Left kidney (tissue), 2 donors: Measurements from ENCODE around the gene PYGO1. TPM values are rescaled to one million over a fixed set of nuclear protein-coding genes. Genes with fewer than 3 reads are reported as not detected.
"Not testable (repeated sequence)": the region's sequence is repeated elsewhere in the genome, so short reads cannot be mapped to it uniquely, and the experiment has no call there.

ENCODE experiments used
- DNase-seq: peaks from one replicate; pipeline ENCODE4 v3.0.0-alpha.2; 2013
- polyA plus RNA-seq: library from polyadenylated mRNA; unstranded; fragments of 120-200 nt; gene quantifications from one replicate; pipeline ENCODE4 v1.2.1, GENCODE V29; 2013; ENCODE audit not compliant: insufficient read length

The PYGO1 gene
- polyA plus RNA-seq, 1 donor = 20.9 TPM

DNA sequence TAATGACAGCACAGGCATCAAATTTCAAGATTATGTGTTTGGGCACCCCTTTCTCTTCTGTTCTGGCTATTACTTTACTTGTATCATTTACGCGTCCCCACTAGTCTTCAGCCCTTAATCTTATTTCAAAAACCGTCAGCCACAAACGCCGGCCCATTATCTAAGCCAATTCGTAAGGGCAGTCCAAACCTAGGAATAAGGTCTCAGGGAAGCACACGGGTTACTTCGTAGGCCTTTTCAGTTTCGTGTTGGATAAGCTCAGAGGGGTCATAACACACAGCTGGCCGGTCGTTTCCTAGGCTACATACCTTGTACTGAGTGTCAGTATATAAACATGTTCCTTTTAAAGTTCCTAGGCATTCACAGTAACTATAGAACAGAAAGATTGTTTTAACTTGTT is 75.0 kb downstream of the PYGO1 start:
- DNase-seq = no peak

GRCh38 chr15:55507567-55507966 is 80.6 kb downstream of the PYGO1 start:
- no peak for DNase-seq

GRCh38 chr15:55505407-55505806 is 82.7 kb downstream of the PYGO1 start:
- not testable (repeated sequence) for DNase-seq

DNA sequence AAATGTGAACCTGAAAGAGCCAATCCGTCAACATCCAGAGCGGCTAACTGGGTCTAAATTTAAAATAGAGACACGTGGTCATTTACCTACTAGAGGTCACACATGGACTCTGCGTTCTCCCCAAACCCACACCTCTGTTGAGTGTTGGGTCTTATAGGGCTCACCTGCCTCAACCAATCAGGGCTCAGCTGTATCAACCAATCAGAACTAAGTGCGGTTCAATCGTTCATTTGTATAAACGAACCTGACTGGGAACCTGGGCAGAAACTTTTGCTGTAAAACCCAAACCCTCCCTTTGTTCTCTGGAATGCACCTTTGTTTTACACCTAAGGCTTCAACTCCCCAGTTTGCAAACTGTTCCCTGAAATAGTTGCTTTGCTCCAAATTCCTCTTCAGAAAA is 89.0 kb downstream of the PYGO1 start:
- DNase-seq = no peak

- DNase-seq = peak; percentile 76
Observed at GRCh38 chr15:55498109-55498938, 89.8 kb downstream of the PYGO1 start.

DNA sequence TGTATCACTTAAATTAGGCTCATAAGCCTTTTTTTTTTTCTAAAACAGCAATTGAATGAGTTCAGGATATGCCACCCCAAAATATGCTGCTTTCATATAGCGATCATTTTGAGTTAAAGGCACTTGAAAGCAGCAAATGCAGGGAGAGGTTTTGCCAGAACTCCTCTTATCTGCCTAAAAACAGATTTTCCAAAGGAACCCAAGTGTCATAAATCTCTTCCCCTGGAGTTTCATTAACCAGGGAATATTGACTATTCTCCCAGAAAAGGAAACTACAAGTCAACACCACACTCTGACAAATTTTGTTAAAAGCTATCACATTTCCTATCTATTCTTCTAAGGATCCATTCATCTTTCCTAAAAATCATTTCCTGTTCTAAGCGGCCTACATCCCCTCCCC is 91.4 kb downstream of the PYGO1 start:
- DNase-seq = no peak

DNA sequence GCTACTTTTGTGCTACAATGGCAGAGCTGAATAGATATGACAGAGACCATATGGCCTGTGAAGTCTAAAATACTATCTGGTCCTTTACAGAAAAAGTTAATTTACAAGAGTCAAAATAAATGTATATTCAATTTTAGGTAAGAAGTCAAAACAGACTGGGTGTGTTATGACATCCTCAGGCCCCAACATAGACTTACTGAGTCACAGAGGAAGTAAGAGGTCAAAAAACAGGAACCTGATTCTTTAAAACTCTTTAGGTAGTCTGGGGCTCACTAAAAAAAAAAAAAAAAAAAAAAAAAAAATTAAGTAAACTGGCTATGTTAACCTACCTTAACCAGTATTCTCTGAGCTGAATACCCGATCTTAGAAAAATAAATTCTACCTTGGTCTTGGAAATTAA is 93.2 kb downstream of the PYGO1 start:
- no peak for DNase-seq

- DNase-seq = not testable (repeated sequence)
Observed at GRCh38 chr15:55488952-55489600, 99.1 kb downstream of the PYGO1 start.

Other genes with a start within 250 kb of the PYGO1 start
- gene CCPG1, start 180.0 kb downstream of the PYGO1 start, polyA plus RNA-seq = 58.2 TPM
- gene PIERCE2, start 179.8 kb downstream of the PYGO1 start, polyA plus RNA-seq = 6.6 TPM
- gene DNAAF4, start 80.1 kb downstream of the PYGO1 start, polyA plus RNA-seq = 15.4 TPM
- 15.8 TPM for gene PRTG, start 154.8 kb upstream of the PYGO1 start, polyA plus RNA-seq